ENCODE measurements around the gene CD2BP2. TPM values are rescaled to one million over a fixed set of nuclear protein-coding genes. Genes with fewer than 3 reads are reported as not detected.

Gene CD2BP2
- total and polyA plus RNA-seq, 2 of the 13 experiments (the other 11 are each of a cell fraction or from before 2014, with no cell fraction given): 24.9 to 54.6 TPM

GRCh38 chr16:30395155-30395991, 40.3 kb upstream of the CD2BP2 start, which contains the start of gene ZNF48 (continued):
- no peak for TF ChIP-seq AKNA (CRISPR knock-in tag; IDR thresholded peaks at IDR 0.05; ENCODE audit: borderline replicate concordance)
- TF ChIP-seq STAT6 (CRISPR knock-in tag; IDR thresholded peaks at IDR 0.05; ENCODE audit: borderline replicate concordance): no peak
- no peak for TF ChIP-seq ZFP1 (CRISPR knock-in tag; IDR thresholded peaks at IDR 0.05)
- no peak for TF ChIP-seq ZNF562 (CRISPR knock-in tag; IDR thresholded peaks at IDR 0.05; ENCODE audit: borderline replicate concordance)
- TF ChIP-seq CBFB (CRISPR knock-in tag; IDR thresholded peaks at IDR 0.05): peak; percentile 79
- TF ChIP-seq DZIP1 (CRISPR knock-in tag; IDR thresholded peaks at IDR 0.05): peak; percentile 69; the same call in 1 of the 2 replicates
- no peak; the same call in 1 of the 2 replicates for TF ChIP-seq ZNF557 (CRISPR knock-in tag; IDR thresholded peaks at IDR 0.05)
- TF ChIP-seq KLF13 (CRISPR knock-in tag; IDR thresholded peaks at IDR 0.05): no peak
- no peak for TF ChIP-seq ZNF496 (CRISPR knock-in tag; IDR thresholded peaks at IDR 0.05; ENCODE audit: insufficient replicate concordance)
- TF ChIP-seq ARID2 (CRISPR knock-in tag; IDR thresholded peaks at IDR 0.05; ENCODE audit: borderline replicate concordance): no peak
- TF ChIP-seq TEAD2 (CRISPR knock-in tag; IDR thresholded peaks at IDR 0.05): no peak
- TF ChIP-seq, protein P1, sequence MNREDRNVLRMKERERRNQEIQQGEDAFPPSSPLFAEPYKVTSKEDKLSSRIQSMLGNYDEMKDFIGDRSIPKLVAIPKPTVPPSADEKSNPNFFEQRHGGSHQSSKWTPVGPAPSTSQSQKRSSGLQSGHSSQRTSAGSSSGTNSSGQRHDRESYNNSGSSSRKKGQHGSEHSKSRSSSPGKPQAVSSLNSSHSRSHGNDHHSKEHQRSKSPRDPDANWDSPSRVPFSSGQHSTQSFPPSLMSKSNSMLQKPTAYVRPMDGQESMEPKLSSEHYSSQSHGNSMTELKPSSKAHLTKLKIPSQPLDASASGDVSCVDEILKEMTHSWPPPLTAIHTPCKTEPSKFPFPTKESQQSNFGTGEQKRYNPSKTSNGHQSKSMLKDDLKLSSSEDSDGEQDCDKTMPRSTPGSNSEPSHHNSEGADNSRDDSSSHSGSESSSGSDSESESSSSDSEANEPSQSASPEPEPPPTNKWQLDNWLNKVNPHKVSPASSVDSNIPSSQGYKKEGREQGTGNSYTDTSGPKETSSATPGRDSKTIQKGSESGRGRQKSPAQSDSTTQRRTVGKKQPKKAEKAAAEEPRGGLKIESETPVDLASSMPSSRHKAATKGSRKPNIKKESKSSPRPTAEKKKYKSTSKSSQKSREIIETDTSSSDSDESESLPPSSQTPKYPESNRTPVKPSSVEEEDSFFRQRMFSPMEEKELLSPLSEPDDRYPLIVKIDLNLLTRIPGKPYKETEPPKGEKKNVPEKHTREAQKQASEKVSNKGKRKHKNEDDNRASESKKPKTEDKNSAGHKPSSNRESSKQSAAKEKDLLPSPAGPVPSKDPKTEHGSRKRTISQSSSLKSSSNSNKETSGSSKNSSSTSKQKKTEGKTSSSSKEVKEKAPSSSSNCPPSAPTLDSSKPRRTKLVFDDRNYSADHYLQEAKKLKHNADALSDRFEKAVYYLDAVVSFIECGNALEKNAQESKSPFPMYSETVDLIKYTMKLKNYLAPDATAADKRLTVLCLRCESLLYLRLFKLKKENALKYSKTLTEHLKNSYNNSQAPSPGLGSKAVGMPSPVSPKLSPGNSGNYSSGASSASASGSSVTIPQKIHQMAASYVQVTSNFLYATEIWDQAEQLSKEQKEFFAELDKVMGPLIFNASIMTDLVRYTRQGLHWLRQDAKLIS (CRISPR knock-in tag; IDR thresholded peaks at IDR 0.05): no peak
